ENCODE data around the gene FRY.
"Not testable (repeated sequence)": the region's sequence is repeated elsewhere in the genome, so short reads cannot be mapped to it uniquely, and the experiment has no call there.

The FRY gene

GRCh38 chr13:32044446-32044845 lies 12.9 kb downstream of the FRY start:
- DNase-seq, result no peak

- no peak for DNase-seq
These were observed 14.0 kb downstream of the FRY start for GRCh38 chr13:32045537-32045936.

- DNase-seq, result peak; percentile 76
These were observed 14.6 kb downstream of the FRY start for GRCh38 chr13:32045982-32046785.

- no peak for DNase-seq
These were observed 15.5 kb downstream of the FRY start for GRCh38 chr13:32047088-32047487.

GRCh38 chr13:32047793-32048192 lies 16.2 kb downstream of the FRY start:
- no peak for DNase-seq

GRCh38 chr13:32048816-32049215 lies 17.2 kb downstream of the FRY start:
- DNase-seq, result no peak

GRCh38 chr13:32051156-32051555 lies 19.6 kb downstream of the FRY start:
- DNase-seq, result no peak

GRCh38 chr13:32056316-32056715 lies 24.7 kb downstream of the FRY start:
- no peak for DNase-seq

GRCh38 chr13:32057325-32057724 lies 25.8 kb downstream of the FRY start:
- not testable (repeated sequence) for DNase-seq

GRCh38 chr13:32059511-32059984 lies 28.0 kb downstream of the FRY start:
- DNase-seq, result no peak

- DNase-seq, result no peak
These were observed 28.9 kb downstream of the FRY start for GRCh38 chr13:32060401-32060878.

- DNase-seq, result no peak
These were observed 32.2 kb downstream of the FRY start for GRCh38 chr13:32063619-32064233.

- DNase-seq, result no peak
These were observed 35.8 kb downstream of the FRY start for GRCh38 chr13:32067149-32067961.

- DNase-seq, result no peak
These were observed 36.7 kb downstream of the FRY start for GRCh38 chr13:32068255-32068654.

- DNase-seq, result no peak
These were observed 41.7 kb downstream of the FRY start for GRCh38 chr13:32073180-32073864.

GRCh38 chr13:32075170-32075851 lies 43.7 kb downstream of the FRY start:
- no peak for DNase-seq

- DNase-seq, result no peak
These were observed 48.0 kb downstream of the FRY start for GRCh38 chr13:32079587-32079986.

- no peak for DNase-seq
These were observed 48.8 kb downstream of the FRY start for GRCh38 chr13:32080328-32080744.

- DNase-seq, result no peak
These were observed 50.0 kb downstream of the FRY start for GRCh38 chr13:32081591-32081990.

GRCh38 chr13:32086366-32086765 lies 54.8 kb downstream of the FRY start:
- DNase-seq, result no peak

- DNase-seq, result no peak
These were observed 55.3 kb downstream of the FRY start for GRCh38 chr13:32086791-32087441.
